ENCODE measurements around the gene TGM5. TPM values are rescaled to one million over a fixed set of nuclear protein-coding genes. Genes with fewer than 3 reads are reported as not detected.

TGM5 gene
- total and polyA plus RNA-seq, 4 experiments from 2014 or later, result not detected

DNA sequence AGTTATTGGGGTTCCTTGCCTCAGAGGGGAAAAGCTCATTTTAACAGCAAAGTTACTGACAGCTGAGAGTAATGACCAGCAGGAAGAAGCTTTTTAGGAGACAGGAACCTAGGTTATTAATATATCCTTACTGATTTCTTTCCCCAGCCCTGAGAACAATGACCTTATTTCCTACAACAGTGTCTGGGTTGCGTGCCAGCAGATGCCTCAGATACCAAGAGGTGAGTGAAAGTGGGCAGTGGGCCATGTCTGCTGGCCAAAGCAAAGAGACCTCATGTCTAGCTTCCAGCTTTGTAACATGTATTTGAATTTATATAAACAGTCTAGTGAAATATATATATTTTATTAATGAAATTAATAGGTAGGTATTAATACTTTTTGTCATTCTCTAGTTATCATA lies 76.5 kb downstream of the TGM5 start:
- no peak for DNase-seq
- H3K36me3 ChIP-seq (ENCODE audit: insufficient read depth, low read length), result peaks cover 53% of the 10 kb centered on the region
- peaks cover 28% of the 10 kb centered on the region for H3K4me1 ChIP-seq (ENCODE audit: insufficient read depth, low read length)
- peaks cover 20 to 46% (median 35%) of the 10 kb centered on the region in 4 donors for H3K4me1 Mint-ChIP-seq
- no peaks in the 10 kb centered on the region for H3K27me3 ChIP-seq (ENCODE audit: insufficient read depth, low read length)
- no peak overlapping the region for H3K27ac Mint-ChIP-seq
- intact Hi-C loops (cut with micrococcal nuclease), result no loop called here
- ChIA-PET CTCF (ENCODE audit: partially characterized antibody) (interaction anchor here (1.5 kb wide), 1 partner anchor 14 kb away, joined by 11 read pairs; no protein-coding TSS in a partner anchor), POLR2A (ENCODE audit: partially characterized antibody) (interaction anchor here (1.1 kb wide), 1 partner anchor 13 kb away, joined by 3 read pairs; no protein-coding TSS in a partner anchor)
- no peak overlapping the region for H3K4me3 Mint-ChIP-seq
- no peaks in the 10 kb centered on the region for H3K27me3 Mint-ChIP-seq
- no peaks in the 10 kb centered on the region for H3K9me3 ChIP-seq (ENCODE audit: control insufficient read depth in 1 of 2, low read length in 2 of 2)
- H3K9me3 Mint-ChIP-seq, result no peaks in the 10 kb centered on the region
- H3K27ac ChIP-seq (ENCODE audit: low read depth, low read length), result no peak overlapping the region
- peaks cover 37 to 61% of the 10 kb centered on the region in 2 donors for H3K36me3 Mint-ChIP-seq
- H3K4me3 ChIP-seq (ENCODE audit: low read length in 2 of 2), result no peak overlapping the region

DNA sequence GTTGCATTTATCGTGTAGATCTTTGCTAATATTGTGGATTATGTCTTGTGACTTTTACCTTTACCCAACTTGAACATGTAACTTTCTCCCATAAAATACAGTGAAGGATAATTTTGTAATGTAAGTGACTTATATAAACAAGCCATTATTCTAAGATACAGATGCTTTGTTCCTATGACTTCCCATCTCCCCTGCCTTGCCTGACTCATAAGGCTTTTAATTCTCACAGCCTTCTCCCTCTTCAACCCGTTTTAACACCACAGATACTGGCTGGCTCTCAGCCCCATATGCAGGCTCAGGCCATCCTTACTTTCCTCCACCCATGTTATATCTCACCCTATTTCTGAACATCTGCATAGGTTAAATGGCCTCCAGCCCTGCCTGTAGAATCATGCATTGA lies 77.4 kb downstream of the TGM5 start:
- H3K27ac ChIP-seq (ENCODE audit: low read depth, low read length), result no peak overlapping the region
- ChIA-PET CTCF (ENCODE audit: partially characterized antibody) (no interaction called here), POLR2A (ENCODE audit: partially characterized antibody) (no interaction called here)
- no peaks in the 10 kb centered on the region for H3K27me3 ChIP-seq (ENCODE audit: insufficient read depth, low read length)
- intact Hi-C loops (cut with micrococcal nuclease), result loop anchor here (5.0 to 10.0 kb wide), 2 partner anchors 57 to 454 kb away; partner anchors contain the start of genes CDAN1 and TMEM62
- peaks cover 33% of the 10 kb centered on the region for H3K4me1 ChIP-seq (ENCODE audit: insufficient read depth, low read length)
- no peak overlapping the region for H3K4me3 ChIP-seq (ENCODE audit: low read length in 2 of 2)
- H3K27ac Mint-ChIP-seq, result peak overlapping the region in 3 of 7 donors; percentile 29 to 53 (median 30)
- H3K36me3 ChIP-seq (ENCODE audit: insufficient read depth, low read length), result peaks cover 45% of the 10 kb centered on the region
- peaks cover 29 to 57% of the 10 kb centered on the region in 2 donors for H3K36me3 Mint-ChIP-seq
- H3K27me3 Mint-ChIP-seq, result no peaks in the 10 kb centered on the region
- no peaks in the 10 kb centered on the region for H3K9me3 ChIP-seq (ENCODE audit: control insufficient read depth in 1 of 2, low read length in 2 of 2)
- H3K4me1 Mint-ChIP-seq, result peaks cover 24 to 54% (median 38%) of the 10 kb centered on the region in 4 donors
- no peak for DNase-seq
- no peak overlapping the region for H3K4me3 Mint-ChIP-seq
- no peaks in the 10 kb centered on the region for H3K9me3 Mint-ChIP-seq

DNA sequence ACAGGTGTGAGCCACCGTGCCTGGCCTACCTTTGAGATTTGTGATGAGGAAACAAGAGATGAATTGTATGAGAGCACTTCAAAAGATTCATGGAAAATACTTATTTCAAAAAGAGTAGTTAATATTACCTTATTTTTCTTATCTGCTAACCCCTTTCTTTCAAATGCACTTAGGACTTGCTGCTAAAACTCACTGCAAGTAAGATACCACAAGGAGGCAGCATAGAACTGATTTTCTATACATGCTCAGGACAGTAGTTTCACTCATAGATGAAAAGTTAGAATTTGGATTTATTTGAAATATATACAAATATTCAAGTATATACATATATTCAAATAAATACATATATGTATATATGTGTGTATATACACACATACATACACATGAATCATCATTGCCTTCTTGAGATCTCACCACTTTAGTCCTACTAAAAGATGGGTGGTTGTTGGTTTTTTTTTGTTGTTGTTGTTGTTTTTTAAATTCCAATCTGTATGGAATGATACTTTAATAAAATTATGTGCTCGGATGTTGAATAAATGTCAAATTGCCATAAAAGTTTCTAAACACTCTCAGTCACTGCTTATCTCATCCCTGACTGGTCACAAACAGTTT lies 79.1 kb downstream of the TGM5 start:
- Mint-ChIP-seq H3K4me3 (peak overlapping the region; percentile 55 to 96 (median 87)), H3K9me3 (no peaks in the 10 kb centered on the region), H3K27ac (peak overlapping the region in 6 of 7 donors; percentile 46 to 92 (median 58)), H3K27me3 (no peaks in the 10 kb centered on the region), H3K36me3 (peaks cover 25 to 55% of the 10 kb centered on the region in 2 donors), H3K4me1 (peaks cover 24 to 59% (median 38%) of the 10 kb centered on the region in 4 donors)
- intact Hi-C loops (cut with micrococcal nuclease), result loop anchor here (1.0 to 10.0 kb wide), 4 partner anchors 17 to 453 kb away; partner anchors contain the start of genes CDAN1 and TMEM62
- no peaks in the 10 kb centered on the region for H3K9me3 ChIP-seq (ENCODE audit: control insufficient read depth in 1 of 2, low read length in 2 of 2)
- H3K27ac ChIP-seq (ENCODE audit: low read depth, low read length), result no peak overlapping the region
- H3K36me3 ChIP-seq (ENCODE audit: insufficient read depth, low read length), result peaks cover 34% of the 10 kb centered on the region
- no peak overlapping the region for H3K4me3 ChIP-seq (ENCODE audit: low read length in 2 of 2)
- CTCF ChIA-PET (ENCODE audit: partially characterized antibody), result interaction anchor here (0.6 to 1.1 kb wide), 2 partner anchors 98 kb away, joined by 3 read pairs; no protein-coding TSS in a partner anchor
- DNase-seq, result peak in 4 of 5 donors; percentile 36 to 57 (median 47)
- H3K27me3 ChIP-seq (ENCODE audit: insufficient read depth, low read length), result no peaks in the 10 kb centered on the region
- POLR2A ChIA-PET (ENCODE audit: partially characterized antibody), result interaction anchor here (1.0 kb wide), 1 partner anchor 19 kb away, joined by 4 read pairs; no protein-coding TSS in a partner anchor
- peaks cover 33% of the 10 kb centered on the region for H3K4me1 ChIP-seq (ENCODE audit: insufficient read depth, low read length)

DNA sequence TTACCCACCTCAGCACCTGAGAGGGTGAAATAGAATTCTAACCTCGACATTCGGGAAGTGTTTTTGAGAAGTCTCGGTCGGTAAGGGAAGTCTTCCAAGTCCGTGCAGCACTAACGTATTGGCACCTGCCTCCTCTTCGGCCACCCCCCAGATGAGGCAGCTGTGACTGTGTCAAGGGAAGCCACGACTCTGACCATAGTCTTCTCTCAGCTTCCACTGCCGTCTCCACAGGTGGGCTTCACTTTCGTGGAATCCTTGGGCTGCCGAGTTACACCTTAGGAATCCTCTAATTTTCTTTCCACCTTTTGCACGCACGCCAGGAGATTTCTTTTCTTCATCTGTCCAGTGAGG lies 80.8 kb downstream of the TGM5 start:
- Histone ChIP-seq H3K4me3 (ENCODE audit: low read length in 2 of 2) (peak overlapping the region; percentile 85 to 92), H3K9me3 (ENCODE audit: control insufficient read depth in 1 of 2, low read length in 2 of 2) (no peaks in the 10 kb centered on the region), H3K27ac (ENCODE audit: low read depth, low read length) (peak overlapping the region; percentile 73), H3K27me3 (ENCODE audit: insufficient read depth, low read length) (no peaks in the 10 kb centered on the region), H3K4me1 (ENCODE audit: insufficient read depth, low read length) (peaks cover 33% of the 10 kb centered on the region), H3K36me3 (ENCODE audit: insufficient read depth, low read length) (peaks cover 18% of the 10 kb centered on the region)
- intact Hi-C loops (cut with micrococcal nuclease), result loop anchor here (5.0 to 10.0 kb wide), 2 partner anchors 54 to 451 kb away; partner anchors contain the start of genes CDAN1 and TMEM62
- Mint-ChIP-seq H3K36me3 (peaks cover 21 to 44% of the 10 kb centered on the region in 2 donors), H3K27ac (peak overlapping the region; percentile 92 to 98 (median 96)), H3K4me3 (peak overlapping the region; percentile 94 to 99 (median 96)), H3K27me3 (no peaks in the 10 kb centered on the region), H3K4me1 (peaks cover 22 to 56% (median 36%) of the 10 kb centered on the region in 4 donors), H3K9me3 (no peaks in the 10 kb centered on the region)
- CTCF ChIA-PET (ENCODE audit: partially characterized antibody), result interaction anchor here (0.7 to 2.0 kb wide), 4 partner anchors 17 to 99 kb away, joined by 3 to 8 read pairs (median 5); partner anchors contain the start of gene UBR1
- POLR2A ChIA-PET (ENCODE audit: partially characterized antibody), result interaction anchor here (0.8 to 1.8 kb wide), 11 partner anchors 8 to 325 kb away, joined by 3 to 10 read pairs (median 5); partner anchors contain the start of genes TMEM62 and UBR1
- DNase-seq, result no peak

DNA sequence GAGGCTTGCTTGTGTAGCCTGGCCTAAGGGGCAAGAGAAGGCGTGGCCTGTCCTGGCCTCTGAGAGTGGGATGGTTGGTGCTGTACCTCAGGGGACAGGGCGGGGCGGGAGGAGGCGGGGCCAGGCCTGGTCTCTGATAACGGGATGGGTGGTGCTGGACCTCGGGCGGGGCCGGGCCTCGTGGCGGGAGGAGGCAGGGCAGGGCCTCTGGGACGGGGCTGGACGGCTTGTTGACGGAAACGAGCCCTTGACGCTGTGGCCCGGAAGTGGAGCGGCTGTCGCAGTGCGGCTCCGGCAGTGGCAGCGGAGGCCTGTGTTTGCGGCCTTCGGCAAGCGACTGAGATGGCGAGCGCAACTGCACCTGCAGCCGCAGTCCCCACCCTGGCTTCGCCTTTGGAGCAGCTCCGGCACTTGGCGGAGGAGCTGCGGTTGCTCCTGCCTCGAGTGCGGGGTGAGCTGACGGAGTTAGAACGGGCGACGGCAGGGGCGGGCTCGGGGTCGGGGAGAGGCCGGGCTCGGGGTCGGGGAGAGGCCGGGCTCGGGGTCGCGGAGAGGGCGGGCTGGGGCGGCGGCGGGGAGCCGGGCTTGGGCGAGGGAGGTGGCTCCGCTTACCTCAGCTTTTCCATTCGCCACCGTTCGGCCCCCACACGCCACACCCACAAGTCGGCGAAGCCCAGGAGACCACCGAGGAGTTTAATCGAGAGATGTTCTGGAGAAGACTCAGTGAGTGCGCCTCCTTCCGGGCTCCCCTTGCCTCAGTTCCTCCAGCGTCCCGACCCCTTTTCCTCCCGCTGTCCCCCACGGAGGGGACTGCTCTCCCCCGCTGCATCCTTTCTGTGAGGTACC lies 81.3 kb downstream of the TGM5 start, which contains the start of gene CCNDBP1:
Gene CCNDBP1 (plus strand): TSS at position 247 of the 846 bp plus-strand sequence. CDS start 96 bp downstream, at position 343.
- Histone ChIP-seq H3K4me1 (ENCODE audit: insufficient read depth, low read length) (peaks cover 33% of the 10 kb centered on the region), H3K27me3 (ENCODE audit: insufficient read depth, low read length) (no peaks in the 10 kb centered on the region), H3K9me3 (ENCODE audit: control insufficient read depth in 1 of 2, low read length in 2 of 2) (no peaks in the 10 kb centered on the region), H3K4me3 (ENCODE audit: low read length in 2 of 2) (peak within 1 kb of the TSS; percentile 85 to 92), H3K36me3 (ENCODE audit: insufficient read depth, low read length) (peaks cover 12% of the 10 kb centered on the region), H3K27ac (ENCODE audit: low read depth, low read length) (peak within 1 kb of the TSS; percentile 73)
- intact Hi-C loops (cut with micrococcal nuclease), result loop anchor here (1.0 to 10.0 kb wide), 5 partner anchors 53 to 481 kb away; partner anchors contain the start of genes CDAN1, LCMT2, TMEM62 and UBR1
- POLR2A ChIA-PET (ENCODE audit: partially characterized antibody), result interaction anchor here (0.8 to 1.8 kb wide), 11 partner anchors 9 to 326 kb away, joined by 3 to 10 read pairs (median 5); partner anchors contain the start of genes TMEM62 and UBR1
- peaks cover 21 to 54% (median 35%) of the 10 kb centered on the region in 4 donors for H3K4me1 Mint-ChIP-seq
- peak within 1 kb of the TSS; percentile 92 to 98 (median 96) for H3K27ac Mint-ChIP-seq
- CTCF ChIA-PET (ENCODE audit: partially characterized antibody), result interaction anchor here (0.9 to 2.0 kb wide), 4 partner anchors 19 to 100 kb away, joined by 5 to 8 read pairs (median 6); partner anchors contain the start of gene UBR1
- peak within 1 kb of the TSS; percentile 94 to 99 (median 96) for H3K4me3 Mint-ChIP-seq
- H3K27me3 Mint-ChIP-seq, result no peaks in the 10 kb centered on the region
- DNase-seq, result peak; percentile 81 to 90 (median 86)
- peaks cover 15 to 38% of the 10 kb centered on the region in 2 donors for H3K36me3 Mint-ChIP-seq
- no peaks in the 10 kb centered on the region for H3K9me3 Mint-ChIP-seq

DNA sequence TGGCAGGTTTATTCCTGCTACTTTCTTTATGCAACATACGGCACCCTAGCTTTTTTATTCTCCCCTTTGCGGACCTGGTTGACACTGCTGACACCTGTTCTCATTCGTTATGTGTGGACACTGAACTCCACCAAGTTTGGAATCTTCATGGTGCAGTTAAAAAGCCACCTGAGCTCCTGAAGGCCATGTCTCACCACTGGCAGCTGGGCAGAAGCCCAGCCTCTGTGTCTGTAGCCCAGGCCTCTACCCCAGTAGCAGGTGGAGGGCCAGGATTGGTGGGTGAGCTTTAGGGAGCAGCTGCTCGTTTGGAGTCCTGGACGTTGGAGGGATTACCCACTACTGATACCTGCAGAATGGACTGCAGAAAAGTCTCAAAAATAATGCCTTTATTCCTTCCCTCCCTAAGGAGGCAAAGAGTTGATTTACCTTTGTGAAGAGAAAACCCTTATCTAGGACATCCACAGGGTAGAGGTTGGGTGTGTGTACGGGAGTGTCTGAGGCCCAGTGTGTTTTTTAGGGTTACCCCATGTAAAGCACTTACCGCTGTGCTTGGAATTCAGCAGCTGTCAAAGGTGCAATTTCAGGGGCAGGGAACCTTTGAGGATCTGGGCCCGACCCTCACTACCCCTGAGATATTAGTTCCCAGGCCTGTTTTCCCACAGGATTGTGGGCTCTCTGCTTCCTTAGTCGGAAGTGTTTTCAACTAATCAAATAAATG lies 82.2 kb downstream of the TGM5 start:
- no peaks in the 10 kb centered on the region for H3K9me3 Mint-ChIP-seq
- H3K4me3 Mint-ChIP-seq, result peak overlapping the region; percentile 94 to 99 (median 96)
- POLR2A ChIA-PET (ENCODE audit: partially characterized antibody), result interaction anchor here (1.0 to 1.8 kb wide), 6 partner anchors 10 to 78 kb away, joined by 3 to 7 read pairs (median 4); partner anchors contain the start of genes TMEM62 and UBR1

More for the DNA sequence above, 82.2 kb downstream of the TGM5 start:
- CTCF ChIA-PET (ENCODE audit: partially characterized antibody), result interaction anchor here (1.5 to 2.0 kb wide), 2 partner anchors 20 to 78 kb away, joined by 5 to 7 read pairs; partner anchors contain the start of gene UBR1
- peak in 1 of 5 donors; percentile 46 for DNase-seq
- Histone ChIP-seq H3K27me3 (ENCODE audit: insufficient read depth, low read length) (no peaks in the 10 kb centered on the region), H3K36me3 (ENCODE audit: insufficient read depth, low read length) (peaks cover 5% of the 10 kb centered on the region), H3K4me3 (ENCODE audit: low read length in 2 of 2) (peak overlapping the region in 1 of 2 donors; percentile 92), H3K27ac (ENCODE audit: low read depth, low read length) (peak overlapping the region; percentile 73), H3K4me1 (ENCODE audit: insufficient read depth, low read length) (peaks cover 33% of the 10 kb centered on the region), H3K9me3 (ENCODE audit: control insufficient read depth in 1 of 2, low read length in 2 of 2) (no peaks in the 10 kb centered on the region)
- Mint-ChIP-seq H3K27ac (peak overlapping the region; percentile 92 to 98 (median 96)), H3K27me3 (no peaks in the 10 kb centered on the region), H3K4me1 (peaks cover 20 to 52% (median 31%) of the 10 kb centered on the region in 4 donors), H3K36me3 (peaks cover 7 to 31% of the 10 kb centered on the region in 2 donors)
- intact Hi-C loops (cut with micrococcal nuclease), result loop anchor here (1.0 to 10.0 kb wide), 5 partner anchors 52 to 480 kb away; partner anchors contain the start of genes CDAN1, LCMT2, TMEM62 and UBR1
